HCT116 (cell line): ENCODE results near the gene LMO2. TPM values are rescaled to one million over a fixed set of nuclear protein-coding genes. Genes with fewer than 3 reads are reported as not detected.

Experiments used
- ATAC-seq: fragments of 200-7000 bp; cut with Tn5 transposase; 2 replicates; pipeline ENCODE4 v1.9.1; 2020; ENCODE audit warnings: mild to moderate bottlenecking, moderate library complexity
- BruUV-seq: library from RNA; stranded (reverse); fragments of 400-500 nt; replicated peaks from 2 replicates; lab custom pipeline; 2021; lab: Mats Ljungman, UMichigan
- CTCF ChIA-PET: fragments of 300-600 bp; sonication (Branson Sonifier 250); formaldehyde crosslinking; loops from one replicate; lab custom pipeline; 2021; ENCODE audit warnings: antibody characterized with exemption; lab: Charles Lee
- POLR2A ChIA-PET: fragments of 300-600, 350-600 bp; sonication (Branson Sonifier 250); formaldehyde crosslinking; loops from one replicate; lab custom pipeline; 2021; ENCODE audit warnings: antibody characterized with exemption; lab: Charles Lee
- RAD21 ChIA-PET, 2 experiments: fragments of 300-600 bp; sonication (Branson Sonifier 250); formaldehyde crosslinking; loops; one replicate each; lab custom pipeline; 2023; ENCODE audit warnings: low total read pairs in 2 of 2; ENCODE audit not compliant: uncharacterized antibody in 2 of 2, unreplicated experiment in 2 of 2, low non-redundant PET in 1 of 2; lab: Charles Lee
- DNase-seq: peaks from one replicate; pipeline ENCODE4 v3.0.0-alpha.2; 2010; ENCODE audit warnings: low read depth, low spot score
- H2AFZ ChIP-seq: fragments of 200-600 bp; shearing (Covaris generic), sonication (generic); 2 replicates; pipeline ENCODE4 v1.6.1; 2017; ENCODE audit warnings: low read depth, mixed run types, mixed read lengths, antibody characterized with exemption, low read length; ENCODE audit not compliant: poor library complexity, severe bottlenecking
- H3K27ac ChIP-seq: 2 replicates; pipeline ENCODE4 v1.5.1; 2012; ENCODE audit warnings: low read depth, low read length
- H3K27me3 ChIP-seq: fragments of 200-600 bp; sonication (generic); 2 replicates; pipeline ENCODE4 v1.6.1; 2016; ENCODE audit warnings: mixed run types, low read length, mixed read lengths; ENCODE audit not compliant: insufficient read depth
- H3K36me3 ChIP-seq, 2 experiments: fragments of 200-500 bp in 1 of 2; fragments of 200-600 bp in 1 of 2; sonication (Bioruptor generic) in 1 of 2; sonication (generic) in 1 of 2; 2 replicates each; pipeline versions ENCODE4 v1.5.1 to v1.6.1; 2014 to 2016; ENCODE audit warnings: low read length in 2 of 2, inconsistent platforms in 1 of 2, mixed read lengths in 1 of 2, mixed run types in 1 of 2; ENCODE audit not compliant: insufficient read depth in 2 of 2, control insufficient read depth in 1 of 2
- H3K4me1 ChIP-seq, 2 experiments: fragments of 200-600 bp in 1 of 2; sonication (generic) in 1 of 2; 2 replicates each; pipeline versions ENCODE4 v1.5.1 to v1.6.1; 2012 to 2017; ENCODE audit warnings: low read length in 2 of 2, inconsistent platforms in 1 of 2, mild to moderate bottlenecking in 1 of 2, mixed read lengths in 1 of 2, mixed run types in 1 of 2, moderate library complexity in 1 of 2; ENCODE audit not compliant: insufficient read depth in 2 of 2, control insufficient read depth in 1 of 2
- H3K4me2 ChIP-seq: fragments of 200-600 bp; sonication (generic); 2 replicates; pipeline ENCODE4 v1.6.1; 2017; ENCODE audit warnings: mixed run types, low read length, mixed read lengths
- H3K4me3 ChIP-seq, 2 experiments: fragments of 200-600 bp in 1 of 2; sonication (generic) in 1 of 2; replicated peaks in 1 of 2; 2 replicates each; pipeline ENCODE4 v1.5.1; 2011 to 2016; ENCODE audit warnings: low read length in 2 of 2, control low read depth in 1 of 2, low read depth in 1 of 2, mild to moderate bottlenecking in 1 of 2, mixed read lengths in 1 of 2, mixed run types in 1 of 2
- H3K79me2 ChIP-seq: fragments of 200-600 bp; sonication (generic); 2 replicates; pipeline ENCODE4 v1.6.1; 2017; ENCODE audit warnings: mild to moderate bottlenecking, mixed run types, low read length, moderate library complexity, mixed read lengths; ENCODE audit not compliant: insufficient read depth
- H3K9ac ChIP-seq: fragments of 200-600 bp; sonication (generic); 2 replicates; pipeline ENCODE4 v1.6.1; 2016; ENCODE audit warnings: low read length, mixed read lengths
- H3K9me2 ChIP-seq: fragments of 200-600 bp; sonication (generic), shearing (Covaris generic); 2 replicates; pipeline ENCODE4 v1.6.1; 2017; ENCODE audit warnings: mixed run types, mild to moderate bottlenecking, moderate library complexity; ENCODE audit not compliant: insufficient read depth
- H3K9me3 ChIP-seq, 2 experiments: fragments of 200-500 bp in 1 of 2; fragments of 200-600 bp in 1 of 2; sonication (Bioruptor generic) in 1 of 2; sonication (generic) in 1 of 2; 2 replicates each; pipeline ENCODE4 v1.6.1; 2014 to 2017; ENCODE audit warnings: low read length in 2 of 2, mixed read lengths in 2 of 2, inconsistent platforms in 1 of 2, low read depth in 1 of 2, mild to moderate bottlenecking in 1 of 2, mixed run types in 1 of 2, moderate library complexity in 1 of 2; ENCODE audit not compliant: control insufficient read depth in 1 of 2, insufficient read depth in 1 of 2
- H4K20me1 ChIP-seq: fragments of 200-600 bp; sonication (generic), shearing (Covaris generic); 2 replicates; pipeline ENCODE4 v1.6.1; 2017; ENCODE audit warnings: mixed run types, mild to moderate bottlenecking, moderate library complexity; ENCODE audit not compliant: insufficient read depth
- ATF3 ChIP-seq: IDR thresholded peaks from 2 replicates; pipeline ENCODE4 v1.6.1; 2012
- CEBPB ChIP-seq: IDR thresholded peaks from 2 replicates; pipeline ENCODE4 v1.6.1; 2012; ENCODE audit warnings: low read depth
- CTCF ChIP-seq, 3 experiments: fragments of 200-600 bp in 1 of 3; sonication (generic) in 1 of 3; IDR thresholded peaks in 2 of 3; conservative IDR thresholded peaks in 1 of 3; 2 replicates each; pipeline ENCODE4 v1.5.1; 2012 to 2017; ENCODE audit warnings: low read depth in 2 of 3, low read length in 2 of 3, antibody characterized with exemption in 1 of 3, borderline replicate concordance in 1 of 3, control low read depth in 1 of 3, mild to moderate bottlenecking in 1 of 3, mixed read lengths in 1 of 3, mixed run types in 1 of 3, moderate library complexity in 1 of 3; ENCODE audit not compliant: insufficient read depth in 1 of 3
- EGR1 ChIP-seq: IDR thresholded peaks from 2 replicates; pipeline ENCODE4 v1.6.1; 2012; ENCODE audit warnings: low read depth
- ELF1 ChIP-seq: IDR thresholded peaks from 2 replicates; pipeline ENCODE4 v1.6.1; 2012; ENCODE audit warnings: low read depth, borderline replicate concordance
- EZH2phosphoT487 ChIP-seq: fragments of 200-600 bp; IDR thresholded peaks from 2 replicates; pipeline ENCODE4 v1.6.1; 2018; ENCODE audit warnings: antibody characterized with exemption, borderline replicate concordance
- FOSL1 ChIP-seq: IDR thresholded peaks from 2 replicates; pipeline ENCODE4 v1.6.1; 2012; ENCODE audit warnings: low read depth
- JUND ChIP-seq: IDR thresholded peaks from 2 replicates; pipeline ENCODE4 v1.6.1; 2012
- POLR2A ChIP-seq: IDR thresholded peaks from 2 replicates; pipeline ENCODE4 v1.7.0; 2011; ENCODE audit warnings: borderline replicate concordance; ENCODE audit not compliant: insufficient read depth, insufficient read length; ENCODE audit errors: extremely low read depth
- POLR2AphosphoS5 ChIP-seq: IDR thresholded peaks from 2 replicates; pipeline ENCODE4 v1.6.1; 2011; ENCODE audit warnings: mild to moderate bottlenecking, low read depth, low read length, moderate library complexity
- RAD21 ChIP-seq: IDR thresholded peaks from 2 replicates; pipeline ENCODE4 v1.6.1; 2012; ENCODE audit warnings: low read depth, mild to moderate bottlenecking
- REST ChIP-seq: IDR thresholded peaks from 2 replicates; pipeline ENCODE4 v1.6.1; 2012; ENCODE audit warnings: low read depth
- SP1 ChIP-seq: IDR thresholded peaks from 2 replicates; pipeline ENCODE4 v1.6.1; 2012; ENCODE audit warnings: low read depth
- TCF7L2 ChIP-seq: IDR thresholded peaks from 2 replicates; pipeline ENCODE4 v1.7.0; 2011; ENCODE audit warnings: borderline replicate concordance, inconsistent platforms; ENCODE audit not compliant: insufficient read depth, insufficient read length; ENCODE audit errors: extremely low read depth
- YY1 ChIP-seq: IDR thresholded peaks from 2 replicates; pipeline ENCODE4 v1.6.1; 2011; ENCODE audit warnings: low read length, low read depth, moderate library complexity, mild to moderate bottlenecking; ENCODE audit not compliant: insufficient replicate concordance; ENCODE audit errors: extremely low read depth
- ZBTB33 ChIP-seq: IDR thresholded peaks from 2 replicates; pipeline ENCODE4 v1.6.1; 2011; ENCODE audit warnings: mild to moderate bottlenecking, low read length, moderate library complexity; ENCODE audit not compliant: insufficient replicate concordance; ENCODE audit errors: extremely low read depth
- ZFX ChIP-seq: fragments of 450-650 bp; IDR thresholded peaks from 2 replicates; pipeline ENCODE4 v1.6.1; 2017
- ZNF274 ChIP-seq: fragments of 200-500 bp; sonication (Bioruptor generic); IDR thresholded peaks from 2 replicates; pipeline ENCODE4 v1.6.1; 2014; ENCODE audit warnings: mild to moderate bottlenecking, low read depth, low read length, inconsistent platforms
- intact Hi-C: fragments of 100-400 bp; cut with micrococcal nuclease; formaldehyde crosslinking; loops from 2 replicates; pipeline ENCODE4 v1.10.0; 2022
- total RNA-seq: library from RNA; stranded (reverse); gene quantifications from one replicate; pipeline ENCODE4 v1.2.1, GENCODE V29; 2021; ENCODE audit not compliant: unreplicated experiment

LMO2 gene
- total RNA-seq, 1 experiment from 2014 or later = 2.8 TPM

GRCh38 chr11:33910958-33911339 is 19.1 kb upstream of the LMO2 start (continued):
- no peak for TF ChIP-seq ZFX
- no peak for TF ChIP-seq EGR1

GRCh38 chr11:33910296-33910957 is 18.6 kb upstream of the LMO2 start:
- BruUV-seq = no TSS peak
- ChIA-PET RAD21 (no interaction called here), POLR2A (no interaction called here), CTCF (no interaction called here)
- Histone ChIP-seq H3K9me3 (no peaks in the 10 kb centered on the region), H3K79me2 (no peaks in the 10 kb centered on the region), H3K36me3 (no peaks in the 10 kb centered on the region), H3K9me2 (no peaks in the 10 kb centered on the region), H3K9ac (no peak overlapping the region), H4K20me1 (no peaks in the 10 kb centered on the region), H3K4me1 (peaks cover 5 to 10% of the 10 kb centered on the region in 2 experiments; a peak in 3 of 4 replicates), H3K27me3 (no peaks in the 10 kb centered on the region), H3K4me2 (no peak overlapping the region), H3K27ac (no peak overlapping the region), H2AFZ (no peak overlapping the region), H3K4me3 (no peak overlapping the region)
- DNase-seq (no peak), ATAC-seq (no peak)
- intact Hi-C loops = no loop called here
- TF ChIP-seq EZH2phosphoT487 (no peak), REST (no peak), RAD21 (no peak), FOSL1 (no peak), JUND (no peak), CTCF (IDR thresholded peaks at IDR 0.05 in 2 of 3, conservative IDR thresholded peaks at IDR 0.05 in 1 of 3; ENCODE audit: borderline replicate concordance in 1 of 3, insufficient read depth in 1 of 3, low read depth in 2 of 3, low read length in 2 of 3) (no peak), SP1 (no peak), ZNF274 (no peak), ATF3 (no peak), ELF1 (no peak), POLR2A (no peak), POLR2AphosphoS5 (no peak), YY1 (no peak), ZFX (no peak), ZBTB33 (no peak), TCF7L2 (no peak), CEBPB (no peak)
